ENCODE measurements around the gene TMEM181.
"Not testable (repeated sequence)": the region's sequence is repeated elsewhere in the genome, so short reads cannot be mapped to it uniquely, and the experiment has no call there.

TMEM181 gene

DNA sequence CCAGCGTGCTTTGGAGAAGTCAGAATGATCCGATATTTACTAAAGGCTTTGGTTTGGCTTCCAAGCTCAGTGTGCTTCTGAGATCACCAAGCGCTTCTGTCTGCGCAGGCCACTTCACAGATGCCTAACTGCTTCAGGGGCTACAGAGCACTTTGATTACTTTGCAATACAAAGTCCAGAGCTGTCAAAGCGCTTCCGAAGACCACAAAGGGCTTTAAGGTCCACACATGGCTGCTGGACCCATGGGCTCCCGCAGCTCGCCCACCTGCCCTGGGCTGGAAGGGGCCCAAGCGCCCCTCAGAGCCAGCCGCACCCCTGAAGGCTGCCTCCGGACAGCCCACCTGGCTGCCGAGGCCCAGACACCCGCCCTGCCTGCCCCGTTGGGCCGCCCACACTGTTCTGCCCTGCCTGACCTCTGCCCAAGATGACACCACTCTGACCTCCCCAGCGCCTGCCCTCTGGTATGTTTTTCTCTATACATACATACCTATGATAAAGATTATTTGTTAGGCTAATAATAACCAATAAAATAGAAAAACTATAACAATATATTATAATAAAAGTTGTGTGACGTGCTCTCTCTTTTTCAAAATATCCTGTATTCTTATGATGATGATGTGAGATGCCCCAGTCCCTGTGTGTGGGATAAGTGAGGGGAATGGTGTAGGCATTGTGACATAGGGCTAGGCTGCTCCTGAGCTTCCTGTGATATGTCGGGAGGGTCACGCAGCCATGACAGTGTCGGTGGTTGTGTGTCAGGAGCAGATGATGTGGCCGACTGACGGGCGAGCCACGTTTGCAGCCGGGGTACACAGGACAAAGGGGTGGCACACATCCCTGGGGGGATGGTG, 62.0 kb downstream of the TMEM181 start:
- DNase-seq (ENCODE audit: low spot score) = no peak

DNA sequence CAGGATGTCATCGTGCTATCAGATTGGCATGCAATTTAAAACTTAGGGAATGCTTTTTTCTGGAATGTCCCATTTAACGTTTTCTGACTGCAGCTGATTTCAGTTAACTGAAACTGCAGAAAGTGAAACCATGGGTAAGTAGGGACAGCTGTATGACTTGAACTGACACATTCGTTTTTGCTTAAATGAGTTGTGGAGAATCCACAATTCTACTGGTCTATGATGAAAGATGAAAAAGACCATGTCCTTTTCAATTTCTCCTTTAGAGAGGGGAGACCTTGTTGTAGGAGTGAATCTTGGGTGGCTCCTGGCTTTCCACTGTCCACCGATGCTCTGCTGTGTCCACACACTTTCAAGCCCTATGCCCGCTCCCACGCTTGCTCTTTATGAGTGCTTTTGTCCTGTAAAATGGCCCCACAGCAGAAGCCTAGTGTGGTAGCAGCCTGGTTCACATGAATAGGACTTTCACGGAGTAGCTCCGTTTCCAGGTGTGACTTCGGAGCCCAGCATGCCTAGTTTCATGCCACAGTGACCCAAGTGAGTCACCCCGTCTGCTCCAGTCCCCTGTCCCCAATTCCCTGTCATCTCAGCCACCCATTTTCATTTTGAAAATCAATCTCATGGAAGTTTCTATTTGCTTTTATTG, 62.8 kb downstream of the TMEM181 start:
- DNase-seq (ENCODE audit: low spot score) = peak; percentile 31

DNA sequence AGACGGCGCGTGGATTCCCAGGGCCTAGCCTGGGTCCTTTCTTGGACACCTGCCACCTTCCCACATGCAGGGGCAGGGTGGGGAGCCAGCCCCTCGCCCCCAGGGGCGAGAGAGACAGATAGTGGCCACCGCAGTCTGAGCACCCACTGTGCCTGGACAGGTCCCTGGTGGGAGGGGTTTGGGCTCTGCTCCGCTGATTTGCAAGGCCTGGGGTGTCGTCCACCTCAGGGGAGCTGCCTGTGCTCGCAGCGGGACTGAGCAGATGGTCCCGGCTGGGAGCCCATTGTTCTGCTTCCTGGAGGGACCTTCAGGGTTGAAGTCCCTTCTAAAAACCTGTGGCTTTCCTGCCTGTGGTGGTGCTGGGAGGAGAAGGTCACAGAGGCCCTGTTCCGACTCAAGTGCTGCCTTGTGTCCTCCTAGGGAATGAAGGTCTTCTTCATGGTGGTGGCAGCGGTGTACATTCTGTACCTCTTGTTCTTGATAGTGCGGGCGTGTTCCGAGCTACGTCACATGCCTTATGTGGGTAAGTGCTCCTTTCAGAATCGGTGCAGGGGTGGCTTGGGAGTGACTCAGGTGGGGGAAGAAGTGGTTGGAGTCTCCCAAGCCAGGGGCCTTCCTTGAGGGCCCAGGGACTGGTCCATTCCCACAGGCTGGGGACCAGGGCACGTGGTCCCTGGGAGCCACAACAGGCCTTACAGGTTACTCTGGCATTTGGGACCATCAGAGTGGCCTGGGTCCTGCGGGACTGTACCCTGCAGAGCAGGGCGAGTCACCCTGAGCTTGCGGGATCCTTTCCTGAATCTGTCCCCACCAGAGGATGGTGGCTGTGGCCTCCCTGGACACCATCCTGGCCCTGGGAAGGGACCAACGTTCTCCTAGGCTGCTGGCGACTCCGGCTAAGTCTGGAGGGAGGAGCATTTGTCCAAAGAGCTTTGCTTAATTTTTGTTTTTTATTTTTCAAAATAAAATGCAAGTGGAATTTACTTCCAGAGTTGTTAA, 65.1 kb downstream of the TMEM181 start:
- no peak for DNase-seq (ENCODE audit: low spot score)

DNA sequence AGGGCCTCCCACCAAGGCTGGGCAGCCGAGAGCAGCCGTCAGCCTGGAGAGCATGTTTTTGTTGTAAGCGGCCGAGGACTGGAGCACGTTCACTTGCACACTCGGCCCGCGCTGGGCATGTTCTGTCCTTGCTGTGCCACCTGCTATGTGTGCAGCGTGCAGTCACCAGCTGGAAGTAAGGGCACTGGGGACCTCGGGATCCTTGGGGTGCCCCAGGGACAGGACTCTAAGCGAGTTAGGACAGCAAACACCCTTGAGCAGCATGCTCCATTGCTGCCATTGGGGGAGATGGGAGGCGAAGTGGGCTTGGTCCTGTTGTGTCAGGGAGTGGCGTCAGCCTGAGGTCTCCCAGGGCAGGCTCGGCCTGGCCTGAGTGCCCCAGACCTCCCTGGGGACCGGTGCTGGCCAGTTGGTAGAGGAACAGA, 66.0 kb downstream of the TMEM181 start:
- DNase-seq (ENCODE audit: low spot score) = no peak

DNA sequence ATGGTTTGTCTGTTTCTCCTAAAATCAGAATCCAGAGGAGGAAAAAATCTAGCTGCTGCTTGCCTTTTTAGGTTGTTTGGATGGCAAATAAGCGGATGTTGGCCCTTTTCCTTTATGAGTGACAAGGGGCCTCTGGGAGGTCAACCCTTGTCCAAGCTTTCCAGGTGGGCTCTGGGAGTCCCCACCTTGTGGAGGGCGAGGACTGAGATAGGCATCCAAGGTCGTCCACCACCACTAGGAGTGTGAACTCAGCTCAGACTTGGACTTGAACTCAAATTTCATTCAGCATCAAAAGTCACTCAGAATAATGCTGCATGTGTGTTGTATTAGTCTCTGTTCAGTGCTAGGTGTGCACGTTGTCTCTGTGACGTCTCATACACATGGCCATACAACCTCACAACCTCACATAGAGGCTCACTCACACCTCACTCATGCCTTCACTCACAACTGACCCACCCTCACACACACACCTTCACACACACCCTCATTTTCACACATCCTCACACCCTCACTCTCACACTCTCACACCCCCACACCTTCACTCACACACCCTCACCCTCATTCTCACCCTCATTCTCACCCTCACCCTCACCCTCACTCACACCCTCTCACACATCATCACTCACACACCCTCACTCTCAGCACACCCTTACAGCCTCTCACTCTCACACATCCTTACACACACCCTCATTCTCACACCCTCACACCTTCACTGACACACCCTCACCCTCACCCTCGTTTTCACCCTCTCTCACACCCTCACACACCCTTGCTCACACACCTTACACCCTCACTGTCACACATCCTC, 66.7 kb downstream of the TMEM181 start:
- DNase-seq (ENCODE audit: low spot score) = no peak

DNA sequence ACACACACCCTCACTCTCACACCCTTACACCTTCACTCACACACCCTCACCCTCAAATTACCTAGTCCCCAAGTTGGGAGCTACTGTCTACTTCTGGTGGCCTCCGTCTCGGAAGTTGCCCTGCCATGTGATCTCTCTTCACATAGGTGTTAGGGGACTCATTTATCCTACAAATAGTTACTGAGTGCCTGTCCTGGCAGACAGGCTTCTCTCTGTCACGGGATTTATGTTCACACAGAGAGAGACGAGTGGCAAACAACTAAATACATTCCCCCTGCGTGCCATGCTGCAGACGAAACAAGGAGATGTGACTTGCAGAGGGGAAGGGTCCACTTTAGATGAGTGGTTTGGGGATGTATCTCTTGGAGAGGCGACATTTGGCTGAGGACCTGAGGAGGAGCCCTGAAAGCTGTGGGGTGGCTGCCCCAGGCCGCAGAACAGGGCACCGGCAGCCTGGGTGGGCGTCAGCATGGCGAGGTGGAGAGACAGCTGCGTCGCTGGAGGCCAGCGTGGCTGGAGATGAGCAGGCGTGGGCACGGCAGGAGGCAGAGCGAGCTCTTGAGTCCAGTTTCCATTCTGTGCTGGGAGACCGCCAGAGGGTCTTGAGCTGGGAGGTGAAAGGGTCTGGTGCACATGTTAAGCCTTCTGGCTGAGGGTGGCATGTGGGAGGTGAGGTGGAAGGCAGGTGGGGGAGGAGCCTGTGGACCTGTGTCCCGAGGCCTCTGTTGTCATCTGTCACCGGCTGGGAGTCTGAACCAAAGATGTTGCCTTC, 67.5 kb downstream of the TMEM181 start:
- DNase-seq (ENCODE audit: low spot score) = no peak

DNA sequence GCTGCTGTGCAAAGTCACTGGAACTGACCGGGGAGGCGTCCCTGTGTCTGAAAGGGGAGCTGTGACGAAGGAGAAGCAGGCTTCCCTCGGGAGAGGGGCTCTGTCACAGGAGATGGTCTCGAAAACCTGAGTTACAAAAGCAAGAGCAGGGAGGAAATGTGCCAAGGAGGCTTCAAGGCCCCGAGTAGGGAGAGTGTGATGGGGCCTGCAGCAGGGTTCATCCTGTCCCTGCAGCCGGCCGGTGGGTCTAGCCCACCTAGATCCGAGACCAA, 68.0 kb downstream of the TMEM181 start:
- no peak for DNase-seq (ENCODE audit: low spot score)

DNA sequence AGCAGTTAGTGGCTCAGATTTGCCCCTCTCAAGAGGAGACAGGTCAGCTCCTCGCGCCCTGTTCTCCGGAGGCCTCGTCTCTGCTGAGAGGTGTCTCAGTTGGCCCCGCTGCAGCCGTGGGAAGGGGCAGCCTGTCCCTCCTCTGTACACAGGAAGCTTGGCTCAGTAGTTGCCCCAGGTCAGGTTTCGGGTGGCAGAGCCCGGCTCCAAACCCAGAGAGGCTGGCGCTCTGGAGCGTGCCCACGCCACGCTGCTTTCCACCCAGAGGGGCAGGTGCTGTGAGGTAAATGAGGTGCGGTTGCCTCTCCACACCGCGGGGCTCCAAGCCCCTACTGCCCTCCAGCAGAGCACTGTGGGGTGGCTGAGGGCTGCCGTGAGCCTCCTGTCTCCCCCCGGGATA, 68.7 kb downstream of the TMEM181 start:
- DNase-seq (ENCODE audit: low spot score) = no peak

DNA sequence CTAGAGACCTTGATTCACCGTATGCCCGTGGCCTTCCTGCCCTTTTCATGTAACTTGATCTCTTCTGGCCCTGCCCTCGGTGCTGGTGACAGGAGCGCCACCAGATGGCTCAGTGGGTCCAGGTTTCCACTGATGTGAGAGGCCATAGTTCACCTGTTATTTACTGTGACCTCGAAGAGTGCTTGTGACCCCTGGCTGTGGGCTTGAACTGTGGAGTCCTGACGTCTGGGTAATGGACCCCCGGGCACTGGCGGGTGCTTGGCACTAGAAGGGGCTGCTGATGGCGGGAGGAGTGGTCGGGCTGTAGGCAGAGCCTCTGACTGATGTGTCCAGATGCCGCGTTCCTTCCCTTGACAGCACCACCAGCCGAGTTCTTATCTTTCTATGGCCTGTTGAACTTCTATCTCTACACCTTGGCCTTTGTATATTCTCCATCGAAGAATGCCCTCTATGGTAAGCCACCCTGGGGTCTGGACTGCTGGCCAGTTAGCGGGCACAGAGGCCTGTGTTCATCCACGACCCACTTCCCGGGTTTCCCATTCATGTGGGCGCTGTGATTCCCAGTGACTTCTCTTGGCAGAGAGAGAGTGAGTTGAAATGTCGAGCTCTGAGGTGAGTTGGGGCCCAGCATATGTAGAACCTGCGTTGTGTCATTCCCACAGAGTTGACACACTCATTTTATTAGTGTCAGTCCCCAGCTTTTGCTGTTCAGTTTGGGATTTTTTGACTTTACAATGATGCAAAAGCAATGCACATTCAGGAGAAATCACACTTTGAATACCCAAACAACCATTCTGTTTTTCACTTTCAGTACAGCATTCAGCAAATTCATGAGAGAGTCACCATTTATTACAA, 69.7 kb downstream of the TMEM181 start:
- DNase-seq (ENCODE audit: low spot score) = no peak

DNA sequence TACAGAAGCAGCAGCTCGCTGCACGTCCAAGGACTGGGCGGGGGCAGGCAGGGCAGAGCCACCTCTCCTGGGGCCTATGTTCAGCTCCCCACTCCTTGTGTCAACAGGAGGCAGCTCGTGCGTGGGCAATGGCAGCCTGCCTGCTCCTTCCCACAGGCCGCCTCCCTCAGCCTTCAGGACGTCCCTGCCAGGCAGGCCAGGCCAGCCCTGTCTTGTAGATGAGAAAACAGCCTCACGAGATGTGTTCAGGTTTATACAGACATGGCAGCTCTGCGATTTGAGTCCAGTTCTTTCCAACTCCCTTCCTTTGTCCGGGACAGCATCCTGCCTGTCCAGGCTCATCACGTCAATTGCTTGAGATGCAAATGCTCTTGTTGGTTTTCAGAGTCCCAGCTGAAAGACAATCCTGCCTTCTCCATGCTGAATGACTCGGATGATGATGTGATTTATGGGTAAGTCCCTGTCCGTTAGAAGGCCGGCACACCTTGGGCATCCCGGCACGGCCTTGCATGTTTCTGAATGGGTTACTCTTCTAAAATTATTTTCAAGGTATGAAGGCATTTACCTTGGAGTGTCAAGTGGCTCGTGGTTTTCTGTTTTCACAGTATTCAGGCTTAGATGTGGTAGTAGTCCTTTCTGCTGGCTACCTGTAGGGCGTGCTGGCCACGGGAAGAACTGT, 71.2 kb downstream of the TMEM181 start:
- peak; percentile 75 for DNase-seq (ENCODE audit: low spot score)

DNA sequence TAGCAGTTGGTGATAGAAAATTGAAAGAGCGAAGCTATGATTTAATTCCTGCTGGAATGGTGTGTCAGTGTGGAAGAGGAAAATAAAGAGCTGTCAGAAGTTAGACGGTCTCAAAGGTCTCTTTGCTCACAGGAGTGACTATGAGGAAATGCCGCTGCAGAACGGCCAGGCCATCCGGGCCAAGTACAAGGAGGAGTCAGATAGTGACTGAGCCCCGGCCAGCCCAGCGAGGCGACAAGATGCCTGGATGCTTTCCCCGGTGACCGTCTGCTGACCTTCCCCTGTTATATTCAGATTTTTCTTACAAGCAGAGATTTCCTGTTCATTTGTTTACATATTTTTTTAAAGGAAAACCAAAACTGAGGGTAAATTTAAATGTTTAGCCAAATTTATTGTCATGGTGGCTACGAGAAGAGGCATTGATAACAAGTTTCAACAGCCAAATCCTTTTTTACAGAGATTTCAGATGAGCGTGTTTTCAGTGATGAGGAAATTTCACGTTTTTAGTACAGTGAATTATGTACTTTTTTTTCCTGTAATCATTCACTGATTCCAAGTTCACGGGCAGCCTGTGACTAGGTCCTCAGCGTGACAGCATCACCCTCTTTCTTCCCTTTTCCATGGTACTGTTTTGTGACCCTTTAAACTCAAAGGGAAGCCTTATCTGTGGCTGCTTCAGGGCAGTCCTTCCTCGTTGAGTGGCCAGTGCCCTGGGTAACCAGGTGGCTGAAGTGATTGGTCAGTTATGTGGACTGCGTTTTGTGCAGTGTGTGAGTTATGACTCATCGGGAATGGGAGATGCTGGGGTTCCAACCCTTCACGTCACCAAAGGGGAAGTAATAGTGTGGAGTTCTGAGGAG, 72.0 kb downstream of the TMEM181 start:
- DNase-seq (ENCODE audit: low spot score) = peak; percentile 79

DNA sequence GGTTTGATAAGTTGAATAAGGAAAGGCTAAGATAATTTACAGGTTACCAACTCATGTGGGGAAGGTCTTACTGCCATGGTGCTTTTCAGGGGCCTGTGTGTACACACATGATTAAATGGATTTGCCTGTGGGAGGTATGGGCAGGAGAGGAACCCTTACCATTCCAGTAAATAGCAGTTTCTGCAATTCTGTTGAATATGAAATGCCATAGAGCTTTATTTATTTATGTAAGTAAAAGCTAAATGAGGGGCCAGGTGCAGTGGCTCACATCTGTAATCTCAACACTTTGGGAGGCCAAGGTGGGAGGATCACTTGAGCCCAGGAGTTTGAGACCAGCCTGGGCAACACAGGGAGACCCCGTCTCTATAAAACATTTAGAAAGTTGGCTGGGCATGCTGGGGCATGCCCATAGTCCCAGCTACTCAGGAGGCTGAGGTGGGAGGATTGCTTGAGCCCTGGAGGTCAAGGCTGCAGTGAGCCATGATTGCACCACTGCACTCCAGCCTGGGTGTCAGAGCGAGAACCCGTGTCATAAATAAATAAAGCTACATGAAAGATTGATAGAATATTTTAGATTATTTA, 72.7 kb downstream of the TMEM181 start:
- not testable (repeated sequence) for DNase-seq (ENCODE audit: low spot score)

DNA sequence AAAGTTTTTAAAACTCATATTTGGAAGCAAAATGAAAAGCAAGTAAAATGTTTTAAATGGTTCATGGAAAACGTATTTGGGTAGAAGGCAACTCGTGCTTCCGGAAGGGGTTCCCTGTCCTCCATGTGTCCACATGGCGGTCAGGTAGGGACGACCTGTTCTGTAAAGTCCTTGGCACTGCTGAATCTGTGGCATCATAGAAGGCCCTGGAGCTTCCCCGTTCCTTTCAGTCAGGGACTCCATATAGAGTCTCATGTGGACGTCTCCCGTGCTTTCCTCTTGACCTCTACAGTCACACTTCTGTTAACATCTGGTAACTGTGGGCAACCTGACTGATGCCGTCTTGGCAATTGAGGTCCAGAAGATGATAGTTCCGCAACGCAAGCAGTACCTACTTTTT, 73.2 kb downstream of the TMEM181 start:
- DNase-seq (ENCODE audit: low spot score) = no peak

DNA sequence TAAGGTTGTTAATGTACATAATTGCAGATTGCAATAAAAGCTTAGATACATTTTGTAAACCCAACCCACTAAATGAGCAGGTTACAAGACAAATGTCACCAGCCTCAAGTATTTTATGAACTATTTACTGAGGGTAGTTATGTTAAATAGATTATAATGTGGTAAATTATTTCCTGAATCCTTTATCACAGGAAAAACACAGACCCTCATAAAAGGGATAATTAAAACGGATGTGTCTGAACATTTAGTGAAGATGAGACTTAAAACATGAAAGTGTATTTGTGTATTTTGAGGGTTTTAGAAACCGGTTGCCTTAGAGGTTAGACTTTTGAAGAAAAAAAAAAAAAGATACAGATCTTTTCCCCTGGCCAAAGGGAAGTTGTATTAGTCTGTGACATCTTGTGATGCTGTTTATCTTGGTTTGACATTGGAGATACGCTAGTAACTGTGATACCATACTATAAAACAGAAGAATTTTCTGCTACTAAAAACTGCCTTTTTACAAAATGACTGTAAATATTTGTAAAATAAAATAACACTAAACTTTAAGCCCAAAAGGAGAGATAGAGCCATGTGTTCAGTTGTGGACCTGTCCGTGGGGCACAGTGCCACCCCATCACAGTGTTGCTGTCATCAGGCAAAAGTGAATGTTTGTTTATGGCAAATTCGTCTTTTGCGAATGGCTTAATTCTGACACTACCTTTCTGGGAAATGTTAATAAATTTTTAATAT, 75.0 kb downstream of the TMEM181 start:
- no peak for DNase-seq (ENCODE audit: low spot score)

DNA sequence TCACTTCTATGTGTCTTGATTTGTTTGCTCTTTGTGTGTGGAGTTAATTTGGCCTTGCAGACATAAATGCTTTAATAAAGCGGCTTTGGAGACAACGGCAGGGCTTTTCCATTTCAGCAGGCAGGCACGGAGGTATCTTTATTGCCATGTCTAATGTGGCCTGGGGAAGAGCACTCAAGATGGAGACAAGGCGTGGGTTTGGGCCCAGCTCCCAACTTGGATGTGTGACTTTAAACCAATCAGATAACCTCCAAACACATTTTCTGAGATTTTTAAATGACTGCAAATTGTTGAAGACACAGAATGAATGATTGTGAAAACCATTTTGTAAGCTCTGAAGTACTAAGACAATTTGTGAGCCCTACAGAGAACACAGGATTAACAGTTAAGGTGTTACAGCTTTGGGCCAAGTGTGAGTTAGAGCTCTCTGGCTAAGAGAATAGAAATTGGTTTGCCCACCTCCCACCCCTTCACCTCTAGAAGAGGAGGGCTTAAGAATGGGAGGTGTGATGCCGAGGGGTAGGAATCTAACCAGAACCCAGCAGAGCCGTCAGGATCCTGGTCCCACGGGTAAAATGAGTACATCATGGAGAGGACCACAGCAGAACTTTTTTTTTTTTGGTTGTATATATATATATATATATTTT, 75.7 kb downstream of the TMEM181 start:
- DNase-seq (ENCODE audit: low spot score) = no peak

DNA sequence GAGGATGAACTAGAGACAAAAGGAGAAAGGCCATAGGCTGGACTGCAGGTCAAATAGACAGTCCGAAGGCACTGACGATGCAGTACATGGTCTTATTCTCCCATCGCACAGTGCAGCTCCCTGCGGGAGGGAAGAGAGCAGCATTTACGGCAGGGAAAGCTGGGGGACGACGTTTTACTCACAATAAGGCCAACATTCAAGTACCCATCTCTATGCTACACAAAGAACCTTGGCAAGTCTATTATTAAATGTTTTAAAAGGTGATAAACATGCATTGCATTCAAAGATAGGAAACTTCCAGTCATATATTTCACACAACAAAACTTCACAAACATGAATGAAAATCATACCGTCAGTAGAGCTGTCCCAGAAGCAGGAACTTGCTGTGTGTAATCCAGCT, 76.9 kb downstream of the TMEM181 start:
- DNase-seq (ENCODE audit: low spot score) = no peak

DNA sequence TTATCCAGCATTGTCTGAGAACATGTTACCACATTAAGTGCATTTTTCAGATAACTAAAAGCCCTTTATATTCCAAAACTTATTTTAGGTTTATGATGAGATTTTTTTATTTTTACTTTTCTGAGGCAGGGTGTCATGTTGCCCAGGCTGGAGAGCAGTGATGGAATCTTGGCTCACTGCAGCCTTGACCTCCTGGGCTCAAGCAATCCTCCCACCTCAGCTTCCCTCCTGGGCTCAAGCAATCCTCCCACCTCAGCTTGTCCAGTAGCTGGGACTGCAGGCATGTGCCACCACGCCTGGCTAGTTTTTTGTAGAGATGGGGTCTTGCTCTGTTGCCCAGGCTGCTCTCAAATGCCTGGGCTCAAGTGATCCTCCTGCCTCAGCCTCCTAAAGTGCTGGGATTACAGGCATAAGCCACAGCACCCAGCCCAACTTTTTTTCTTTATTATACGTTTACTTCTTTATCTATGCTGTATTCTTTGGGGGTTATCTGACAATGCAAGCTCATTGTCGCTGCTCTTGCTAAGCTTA, 78.5 kb downstream of the TMEM181 start:
- no peak for DNase-seq (ENCODE audit: low spot score)
